ENCODE data around the gene MSS51. TPM values are rescaled to one million over a fixed set of nuclear protein-coding genes. Genes with fewer than 3 reads are reported as not detected.

Gene MSS51
- total RNA-seq, 3 donors from 2014 or later, result 2.6 to 4.2 (median 2.9) TPM

DNA sequence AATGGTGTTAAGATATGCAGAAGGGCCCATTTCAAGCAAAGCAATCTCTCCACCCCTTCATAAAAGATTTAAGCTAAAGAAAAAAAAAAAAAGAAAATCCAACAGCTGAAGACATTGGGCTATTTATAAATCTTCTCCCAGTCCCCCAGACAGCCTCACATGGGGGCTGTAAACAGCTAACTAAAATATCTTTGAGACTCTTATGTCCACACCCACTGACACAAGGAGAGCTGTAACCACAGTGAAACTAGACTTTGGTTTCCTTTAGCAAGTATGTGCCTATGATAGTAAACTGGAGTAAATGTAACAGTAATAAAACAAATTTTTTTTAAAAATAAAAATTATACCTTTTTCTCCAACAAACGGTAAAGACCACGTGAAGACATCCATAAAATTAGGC lies 33.8 kb upstream of the MSS51 start:
- DNase-seq (ENCODE audit: low spot score in 2 of 2), result no peak
- intact Hi-C loops (cut with DNase I; ENCODE audit: low total_unique reads), result no loop called here
- H3K4me3 ChIP-seq, result no peak overlapping the region
- no peaks in the 10 kb centered on the region for H3K9me3 ChIP-seq
- no peaks in the 10 kb centered on the region for H3K4me1 ChIP-seq
- TF ChIP-seq, protein P1, sequence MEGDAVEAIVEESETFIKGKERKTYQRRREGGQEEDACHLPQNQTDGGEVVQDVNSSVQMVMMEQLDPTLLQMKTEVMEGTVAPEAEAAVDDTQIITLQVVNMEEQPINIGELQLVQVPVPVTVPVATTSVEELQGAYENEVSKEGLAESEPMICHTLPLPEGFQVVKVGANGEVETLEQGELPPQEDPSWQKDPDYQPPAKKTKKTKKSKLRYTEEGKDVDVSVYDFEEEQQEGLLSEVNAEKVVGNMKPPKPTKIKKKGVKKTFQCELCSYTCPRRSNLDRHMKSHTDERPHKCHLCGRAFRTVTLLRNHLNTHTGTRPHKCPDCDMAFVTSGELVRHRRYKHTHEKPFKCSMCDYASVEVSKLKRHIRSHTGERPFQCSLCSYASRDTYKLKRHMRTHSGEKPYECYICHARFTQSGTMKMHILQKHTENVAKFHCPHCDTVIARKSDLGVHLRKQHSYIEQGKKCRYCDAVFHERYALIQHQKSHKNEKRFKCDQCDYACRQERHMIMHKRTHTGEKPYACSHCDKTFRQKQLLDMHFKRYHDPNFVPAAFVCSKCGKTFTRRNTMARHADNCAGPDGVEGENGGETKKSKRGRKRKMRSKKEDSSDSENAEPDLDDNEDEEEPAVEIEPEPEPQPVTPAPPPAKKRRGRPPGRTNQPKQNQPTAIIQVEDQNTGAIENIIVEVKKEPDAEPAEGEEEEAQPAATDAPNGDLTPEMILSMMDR (IDR thresholded peaks at IDR 0.05), result no peak
- TF ChIP-seq POLR2A (IDR thresholded peaks at IDR 0.05) (no peak), POLR2AphosphoS5 (IDR thresholded peaks at IDR 0.05) (no peak)
- no peaks in the 10 kb centered on the region for H3K27me3 ChIP-seq
- H3K36me3 ChIP-seq, result peaks cover 10% of the 10 kb centered on the region
- no peak overlapping the region for H3K27ac ChIP-seq

DNA sequence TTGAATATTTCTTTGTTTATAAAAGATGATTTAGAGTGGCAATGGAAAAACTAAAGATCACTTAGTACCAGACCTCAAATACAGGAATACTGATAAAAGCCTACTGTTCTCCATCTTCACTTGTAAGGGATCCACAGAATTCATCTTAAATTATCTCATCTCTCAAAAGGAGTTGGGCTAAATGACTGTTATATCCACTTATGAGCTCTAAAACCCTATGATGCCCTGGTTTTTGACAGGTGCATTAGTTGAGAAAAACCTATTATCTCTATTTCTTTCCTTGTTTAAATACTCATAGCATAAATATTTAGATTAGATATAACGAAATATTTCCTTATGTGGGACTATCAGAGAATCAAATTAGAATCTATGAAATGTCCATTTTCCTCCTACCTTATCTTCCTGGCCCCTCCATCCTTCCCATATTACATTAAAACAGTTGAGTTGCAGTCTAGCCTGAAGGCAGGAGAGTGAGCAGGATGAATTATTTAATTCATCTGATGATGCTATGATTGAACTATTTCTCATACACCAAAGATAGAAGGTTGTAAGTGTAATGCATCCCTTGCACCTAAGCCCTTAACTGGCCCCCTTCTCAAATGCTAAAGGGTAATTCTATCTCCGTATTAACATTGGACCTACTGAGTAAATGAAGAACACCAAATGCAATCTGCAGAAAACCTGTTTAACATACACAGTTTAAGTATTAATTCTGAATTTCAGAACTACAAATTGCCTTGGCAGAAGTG lies 32.8 kb upstream of the MSS51 start:
- no peak overlapping the region for H3K27ac ChIP-seq
- TF ChIP-seq, protein P1 (IDR thresholded peaks at IDR 0.05), result no peak
- TF ChIP-seq POLR2AphosphoS5 (IDR thresholded peaks at IDR 0.05) (no peak), POLR2A (IDR thresholded peaks at IDR 0.05) (no peak)
- peaks cover 10% of the 10 kb centered on the region for H3K36me3 ChIP-seq
- H3K27me3 ChIP-seq, result no peaks in the 10 kb centered on the region
- DNase-seq (ENCODE audit: low spot score in 2 of 2), result no peak
- no peaks in the 10 kb centered on the region for H3K4me1 ChIP-seq
- H3K4me3 ChIP-seq, result no peak overlapping the region
- no peaks in the 10 kb centered on the region for H3K9me3 ChIP-seq
- intact Hi-C loops (cut with DNase I; ENCODE audit: low total_unique reads), result no loop called here

DNA sequence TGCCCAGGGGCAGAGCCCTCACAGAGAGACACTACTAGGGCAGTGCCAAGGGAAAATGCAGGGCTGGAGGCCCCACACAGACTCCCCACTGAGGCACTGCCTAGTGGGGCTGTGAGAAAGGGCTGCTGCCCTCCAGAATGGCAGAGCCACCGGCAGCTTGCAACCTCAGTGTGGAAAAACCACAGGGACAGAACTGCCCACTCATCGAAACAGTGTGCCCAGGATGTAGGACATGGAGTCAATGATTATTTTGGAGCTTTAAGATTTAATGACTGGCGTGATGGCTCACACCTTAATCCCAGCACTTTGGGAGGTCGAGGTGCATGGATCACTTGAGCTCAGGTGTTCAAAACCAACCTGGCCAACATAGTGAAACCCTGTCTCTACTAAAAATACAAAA lies 27.5 kb upstream of the MSS51 start:
- Histone ChIP-seq H3K27me3 (no peaks in the 10 kb centered on the region), H3K27ac (no peak overlapping the region), H3K4me1 (no peaks in the 10 kb centered on the region), H3K9me3 (no peaks in the 10 kb centered on the region), H3K4me3 (no peak overlapping the region), H3K36me3 (peaks cover 2% of the 10 kb centered on the region)
- TF ChIP-seq POLR2AphosphoS5 (IDR thresholded peaks at IDR 0.05) (no peak), POLR2A (IDR thresholded peaks at IDR 0.05) (no peak)
- TF ChIP-seq, protein P1 (IDR thresholded peaks at IDR 0.05), result no peak
- no peak for DNase-seq (ENCODE audit: low spot score in 2 of 2)
- intact Hi-C loops (cut with DNase I; ENCODE audit: low total_unique reads), result no loop called here

DNA sequence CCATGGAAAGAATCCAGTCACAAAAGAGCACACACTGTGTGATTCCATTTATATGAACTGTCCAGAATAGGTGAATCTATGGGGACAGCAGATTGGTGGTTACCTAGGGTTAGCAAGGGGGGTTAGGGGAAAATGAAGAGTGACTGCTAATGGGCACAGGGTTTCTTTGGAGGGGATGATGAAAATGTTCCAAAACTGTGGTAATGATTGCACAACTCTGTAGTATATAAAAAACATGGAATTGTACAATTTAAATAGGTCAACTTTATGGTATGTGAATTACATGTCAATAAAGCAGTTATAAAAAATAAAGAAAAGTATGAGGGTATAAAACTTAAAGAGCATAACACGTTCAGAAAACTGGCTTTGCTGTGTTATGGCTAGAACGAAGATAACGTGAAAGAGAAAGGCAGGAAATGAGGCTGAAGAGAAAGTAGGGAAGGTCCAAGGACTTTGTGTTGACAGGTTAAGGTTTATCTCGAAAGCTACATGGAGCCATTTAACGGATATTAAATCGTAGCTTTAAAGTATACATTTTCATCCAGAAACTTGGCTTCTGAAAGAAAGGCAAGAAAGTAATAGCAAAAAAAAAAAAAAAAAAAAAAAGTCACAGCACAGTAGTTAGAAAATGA lies 26.4 kb upstream of the MSS51 start:
- no peaks in the 10 kb centered on the region for H3K4me1 ChIP-seq
- no peak for DNase-seq (ENCODE audit: low spot score in 2 of 2)
- H3K36me3 ChIP-seq, result no peaks in the 10 kb centered on the region
- TF ChIP-seq, protein P1 (IDR thresholded peaks at IDR 0.05), result no peak
- no peak for TF ChIP-seq POLR2AphosphoS5 (IDR thresholded peaks at IDR 0.05)
- no peak for TF ChIP-seq POLR2A (IDR thresholded peaks at IDR 0.05)
- H3K27ac ChIP-seq, result no peak overlapping the region
- intact Hi-C loops (cut with DNase I; ENCODE audit: low total_unique reads), result no loop called here
- no peaks in the 10 kb centered on the region for H3K27me3 ChIP-seq
- no peaks in the 10 kb centered on the region for H3K9me3 ChIP-seq
- H3K4me3 ChIP-seq, result no peak overlapping the region

DNA sequence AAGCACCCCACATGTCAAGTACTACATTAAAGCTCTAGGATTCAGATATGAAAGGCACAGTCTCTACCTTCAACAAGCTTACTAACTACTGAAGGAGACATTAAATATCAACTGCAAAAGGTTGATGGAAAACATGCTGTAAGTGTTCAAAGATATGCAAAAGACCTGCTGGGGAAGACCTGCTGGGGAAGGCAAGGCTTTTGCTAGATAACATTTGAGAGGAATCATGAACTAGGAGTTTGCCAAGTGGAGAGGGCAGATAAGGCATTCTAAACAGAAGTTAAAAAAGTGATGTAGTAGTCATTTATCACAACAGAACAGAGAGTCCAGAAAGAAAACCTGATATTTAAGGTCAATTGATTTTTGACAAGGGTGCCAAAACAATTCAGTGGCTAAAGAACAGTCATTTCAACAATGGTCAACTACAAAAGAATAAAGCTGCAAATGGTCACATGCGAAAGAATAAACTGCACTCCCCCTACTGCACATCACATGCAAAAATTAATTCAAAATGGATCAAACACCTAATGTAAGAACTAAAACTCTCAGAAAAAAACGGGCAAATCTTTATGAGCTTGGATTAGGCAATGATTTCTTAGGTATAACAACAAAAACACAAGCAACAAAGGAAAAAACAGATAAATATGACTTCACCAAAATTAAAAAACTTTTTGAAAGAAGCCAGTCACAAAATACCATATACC lies 23.0 kb upstream of the MSS51 start:
- no peak overlapping the region for H3K27ac ChIP-seq
- no peaks in the 10 kb centered on the region for H3K9me3 ChIP-seq
- H3K27me3 ChIP-seq, result no peaks in the 10 kb centered on the region
- TF ChIP-seq, protein P1 (IDR thresholded peaks at IDR 0.05), result no peak
- no peak for TF ChIP-seq POLR2AphosphoS5 (IDR thresholded peaks at IDR 0.05)
- TF ChIP-seq POLR2A (IDR thresholded peaks at IDR 0.05), result no peak
- H3K4me3 ChIP-seq, result no peak overlapping the region
- no peak for DNase-seq (ENCODE audit: low spot score in 2 of 2)
- intact Hi-C loops (cut with DNase I; ENCODE audit: low total_unique reads), result no loop called here
- H3K36me3 ChIP-seq, result no peaks in the 10 kb centered on the region
- H3K4me1 ChIP-seq, result no peaks in the 10 kb centered on the region

All from breast epithelium (tissue), 4 donors.